ENCODE measurements around the gene CCSER2. TPM values are rescaled to one million over a fixed set of nuclear protein-coding genes. Genes with fewer than 3 reads are reported as not detected.
"Not testable (repeated sequence)": the region's sequence is repeated elsewhere in the genome, so short reads cannot be mapped to it uniquely, and the experiment has no call there.

Gene CCSER2
- polyA plus RNA-seq, 4 donors, result 23.6 to 28.5 (median 26.6) TPM

DNA sequence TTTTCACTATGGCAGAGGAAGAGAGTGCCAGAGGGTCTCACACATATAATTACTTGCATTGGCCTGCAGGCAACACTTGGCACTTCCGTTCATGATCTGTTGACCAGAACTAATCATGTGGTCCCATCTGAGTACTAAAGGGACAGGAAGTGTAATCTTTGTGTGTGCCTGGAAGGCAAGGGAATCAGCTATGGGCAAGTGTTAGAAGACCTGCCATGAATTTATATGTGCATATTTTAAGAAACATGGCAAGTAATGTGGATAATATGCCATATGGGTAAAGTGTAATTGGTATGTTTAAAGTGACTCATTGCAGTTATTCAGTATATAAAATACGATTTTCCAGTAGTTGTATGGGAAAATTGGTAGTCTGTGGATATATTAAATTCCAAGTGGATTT is 46.1 kb downstream of the CCSER2 start:
- DNase-seq (ENCODE audit: low read depth in 4 of 4, low spot score in 2 of 4), result no peak

DNA sequence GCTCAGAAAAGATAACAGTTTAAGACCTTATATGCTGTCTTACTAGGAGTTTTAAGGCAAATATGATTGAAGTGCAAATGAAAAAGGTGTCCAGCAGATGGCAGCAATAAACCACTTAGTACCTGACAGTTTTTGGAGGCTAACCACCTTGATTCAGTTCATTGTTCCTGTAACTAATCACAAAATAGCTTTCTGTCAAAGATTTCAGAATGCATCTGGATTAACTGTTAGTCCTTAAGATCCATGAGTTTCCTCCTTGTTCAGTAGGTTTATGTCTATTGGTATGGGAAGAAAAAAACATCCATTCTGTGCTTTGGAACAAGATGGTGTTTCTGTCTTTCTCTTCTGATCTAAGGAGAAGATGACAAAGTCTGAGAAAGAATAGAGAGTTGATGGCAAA is 46.6 kb downstream of the CCSER2 start:
- peak; percentile 28 to 56 (median 37) for DNase-seq (ENCODE audit: low read depth in 4 of 4, low spot score in 2 of 4)

DNA sequence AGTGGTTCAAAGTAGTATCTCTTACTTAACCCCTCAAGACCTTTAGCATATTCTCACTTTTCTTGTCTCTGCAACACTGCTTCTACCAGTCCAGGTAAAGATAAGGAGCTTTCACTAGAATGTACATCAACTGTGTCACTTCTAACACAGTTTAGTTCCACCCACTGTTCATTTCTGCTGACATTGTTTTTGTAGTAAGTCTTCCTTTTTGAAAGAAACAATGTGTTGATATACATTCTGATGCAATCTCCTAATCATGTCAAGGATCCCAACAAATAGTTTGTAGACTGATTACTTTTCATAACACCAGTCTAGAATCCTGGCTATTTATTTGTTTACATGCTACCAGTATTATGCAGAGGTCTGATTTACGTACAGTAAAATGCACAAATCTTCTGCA is 47.5 kb downstream of the CCSER2 start:
- DNase-seq (ENCODE audit: low read depth in 4 of 4, low spot score in 2 of 4), result no peak

DNA sequence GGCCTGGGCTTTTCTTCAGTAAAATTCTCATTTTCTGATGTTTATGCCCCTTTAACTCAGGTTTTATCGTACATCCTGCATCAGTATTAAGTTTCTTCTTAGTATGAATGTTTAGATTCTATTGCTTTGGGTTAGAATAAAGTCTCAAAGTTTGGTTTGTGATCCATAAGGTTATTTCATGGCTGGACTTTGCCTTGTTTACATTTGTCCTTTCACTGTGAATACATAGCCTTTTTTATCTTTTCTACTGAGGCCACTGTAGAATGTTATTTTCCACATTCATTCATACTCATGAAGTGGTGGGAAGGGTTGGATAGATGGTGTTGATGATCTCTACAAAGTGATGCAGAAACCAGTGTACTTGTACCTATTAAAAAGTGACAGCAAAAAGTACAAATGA is 59.8 kb downstream of the CCSER2 start:
- no peak for DNase-seq (ENCODE audit: low read depth in 4 of 4, low spot score in 2 of 4)

DNA sequence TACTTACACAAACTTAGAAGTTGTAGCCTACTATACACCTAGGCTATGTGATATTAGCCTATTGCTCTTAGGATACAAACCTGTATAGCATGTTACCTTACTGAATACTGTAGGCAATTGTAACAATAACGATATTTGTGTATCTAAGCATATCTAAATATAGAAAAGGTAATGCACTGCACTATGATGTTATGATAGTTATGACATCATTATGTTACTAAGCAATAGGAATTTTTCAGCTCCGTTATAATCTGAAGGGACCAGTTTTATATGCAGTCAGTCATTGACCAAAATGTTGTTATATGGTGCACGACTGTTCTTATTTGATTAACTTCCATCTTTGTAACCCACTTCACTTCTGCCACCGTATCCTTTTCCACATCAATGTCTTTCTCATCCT is 62.0 kb downstream of the CCSER2 start:
- DNase-seq (ENCODE audit: low read depth in 4 of 4, low spot score in 2 of 4), result no peak

DNA sequence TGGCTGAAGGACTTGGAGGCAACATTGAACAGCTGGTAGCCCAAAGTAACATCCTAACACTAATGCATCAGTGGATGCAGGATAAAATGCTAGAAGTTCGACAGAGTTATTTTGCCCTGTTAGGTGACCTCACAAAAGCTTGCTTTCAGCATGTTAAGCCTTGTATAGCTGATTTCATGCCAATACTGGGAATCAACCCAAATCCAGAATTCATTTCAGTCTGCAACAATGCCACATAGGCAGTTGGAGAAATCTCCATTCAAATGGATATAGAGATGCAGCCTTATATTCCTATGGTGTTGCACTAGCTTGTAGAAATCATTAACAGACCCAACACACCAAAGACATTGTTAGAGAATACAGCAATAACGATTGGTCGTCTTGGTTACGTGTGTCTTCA is 62.9 kb downstream of the CCSER2 start:
- DNase-seq (ENCODE audit: low read depth in 4 of 4, low spot score in 2 of 4), result no peak

DNA sequence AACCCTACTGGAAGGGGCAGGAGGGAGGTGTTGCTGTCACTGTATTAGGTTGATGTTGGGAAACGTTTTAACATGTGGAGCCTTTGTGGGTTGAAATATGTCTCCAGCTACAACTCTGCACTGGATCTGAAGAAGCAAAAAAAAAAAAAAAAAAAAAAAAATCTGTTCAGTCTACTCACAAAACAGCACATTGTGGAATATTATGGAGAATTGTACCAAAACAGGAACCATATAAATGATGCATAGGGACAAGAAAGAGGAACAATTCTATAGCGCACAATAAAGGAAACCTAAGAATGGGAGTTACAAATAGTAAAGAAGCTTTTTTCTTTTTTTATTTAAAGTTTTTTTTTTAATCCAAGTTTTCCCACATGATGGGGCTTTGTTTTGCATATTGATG is 63.8 kb downstream of the CCSER2 start:
- DNase-seq (ENCODE audit: low read depth in 4 of 4, low spot score in 2 of 4), result no peak

DNA sequence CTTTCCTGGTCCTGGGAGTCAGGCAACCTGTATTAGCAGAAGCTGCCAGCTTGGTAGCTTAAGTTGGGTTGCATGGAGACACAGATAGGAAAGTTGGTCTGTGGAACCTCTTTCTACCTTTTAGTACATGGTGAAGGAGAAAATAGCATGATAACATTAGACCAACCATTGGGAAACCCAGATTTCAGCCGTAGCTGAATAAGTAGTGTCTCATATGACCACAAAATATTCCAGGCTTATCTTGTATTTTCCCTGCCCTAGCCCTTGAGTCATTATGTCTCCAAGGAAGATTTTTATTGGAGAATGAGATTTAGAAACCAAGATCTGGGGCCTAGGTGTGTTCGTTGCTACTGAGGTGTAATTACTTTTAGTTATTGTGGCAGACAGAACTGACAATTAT is 67.2 kb downstream of the CCSER2 start:
- no peak for DNase-seq (ENCODE audit: low read depth in 4 of 4, low spot score in 2 of 4)

DNA sequence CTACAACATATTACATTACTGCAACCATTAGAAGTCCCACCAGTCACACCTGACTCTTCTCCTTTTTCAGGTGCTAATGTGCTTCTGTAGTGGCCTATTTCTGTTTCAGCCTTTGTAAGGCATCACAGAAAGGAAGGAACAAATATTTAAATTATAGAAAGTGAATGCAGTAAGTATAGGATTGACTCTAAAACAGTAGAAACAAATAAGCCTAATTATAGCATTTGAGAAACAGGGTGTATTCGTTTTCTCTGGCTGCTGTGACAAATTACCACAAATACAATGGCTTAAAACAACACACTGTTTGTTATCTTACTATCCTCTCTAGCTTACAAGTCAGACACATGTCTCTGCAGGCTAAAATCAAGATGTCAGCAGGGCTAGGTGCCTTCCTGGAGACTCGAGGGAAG is 69.4 kb downstream of the CCSER2 start:
- no peak for DNase-seq (ENCODE audit: low read depth in 4 of 4, low spot score in 2 of 4)

DNA sequence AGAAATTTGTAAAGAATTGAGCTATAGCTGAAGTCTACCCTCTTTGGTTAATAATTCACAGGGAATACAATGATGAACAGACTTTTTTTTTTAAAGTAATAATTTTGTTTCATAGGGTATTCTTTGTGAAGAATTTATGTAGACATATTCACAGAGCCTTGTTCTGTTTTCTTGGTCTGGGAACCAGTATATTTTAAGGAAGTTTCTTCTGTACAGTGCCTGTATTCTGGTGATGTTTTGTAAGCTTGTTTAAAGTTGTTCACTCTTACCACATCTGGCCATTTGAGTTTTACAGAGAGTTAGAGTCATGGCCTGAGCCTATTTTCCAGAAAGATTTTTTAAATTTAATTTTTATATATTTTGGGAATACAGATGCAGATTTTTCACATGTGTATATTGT is 70.3 kb downstream of the CCSER2 start:
- DNase-seq (ENCODE audit: low read depth in 4 of 4, low spot score in 2 of 4), result no peak

DNA sequence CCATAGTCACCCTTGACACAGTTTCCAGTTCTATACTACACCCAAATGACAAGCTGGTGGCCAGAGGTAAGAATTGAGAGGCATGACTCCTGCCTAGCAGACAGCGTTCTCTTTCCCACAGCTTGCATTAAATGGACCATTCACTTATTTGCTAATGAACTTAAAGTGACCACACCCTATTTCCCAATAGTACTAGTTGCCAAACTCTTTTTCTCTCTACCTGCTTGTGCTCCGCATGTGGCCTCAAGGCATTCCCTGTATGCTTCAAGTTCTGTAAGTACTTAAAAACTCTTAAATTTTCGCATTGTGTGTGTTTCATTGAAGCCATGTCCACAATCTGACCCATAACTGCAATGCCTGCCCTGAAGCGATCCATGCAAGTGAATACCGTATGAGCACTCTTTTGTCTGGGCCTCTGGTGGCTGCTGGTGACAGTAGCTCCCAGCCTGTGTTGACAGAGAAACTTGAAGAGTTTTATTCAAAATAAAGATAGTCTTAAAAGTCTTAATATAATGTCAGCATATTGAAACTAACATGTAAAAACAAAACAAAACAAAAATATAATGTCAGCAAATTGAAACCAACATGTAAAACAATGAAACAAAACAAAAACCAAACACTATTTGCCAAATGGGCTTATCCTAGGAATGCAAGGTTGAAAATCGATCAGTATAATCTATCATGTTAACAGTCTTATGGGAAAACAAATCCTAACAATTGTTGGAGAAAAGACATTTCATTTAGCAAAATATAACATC is 73.6 kb downstream of the CCSER2 start:
- DNase-seq (ENCODE audit: low read depth in 4 of 4, low spot score in 2 of 4), result no peak

DNA sequence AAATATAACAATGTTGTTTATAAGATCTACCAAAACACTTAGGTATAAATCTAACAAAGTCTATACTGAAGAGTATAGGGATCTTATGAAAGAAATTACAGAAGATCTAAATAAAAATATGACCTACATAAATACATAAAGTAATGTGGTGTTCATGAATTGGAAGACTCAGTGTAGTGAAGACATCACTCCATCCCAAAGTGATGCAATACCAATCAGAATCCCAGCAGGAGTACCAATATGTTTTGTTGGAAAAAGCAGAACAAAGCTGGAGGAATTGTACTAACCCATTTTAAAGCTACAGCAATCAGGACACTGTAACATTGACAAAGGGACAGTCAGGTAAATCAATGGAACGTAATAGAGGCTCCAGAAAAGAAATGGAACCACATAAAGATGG is 76.4 kb downstream of the CCSER2 start:
- DNase-seq (ENCODE audit: low read depth in 4 of 4, low spot score in 2 of 4), result no peak

DNA sequence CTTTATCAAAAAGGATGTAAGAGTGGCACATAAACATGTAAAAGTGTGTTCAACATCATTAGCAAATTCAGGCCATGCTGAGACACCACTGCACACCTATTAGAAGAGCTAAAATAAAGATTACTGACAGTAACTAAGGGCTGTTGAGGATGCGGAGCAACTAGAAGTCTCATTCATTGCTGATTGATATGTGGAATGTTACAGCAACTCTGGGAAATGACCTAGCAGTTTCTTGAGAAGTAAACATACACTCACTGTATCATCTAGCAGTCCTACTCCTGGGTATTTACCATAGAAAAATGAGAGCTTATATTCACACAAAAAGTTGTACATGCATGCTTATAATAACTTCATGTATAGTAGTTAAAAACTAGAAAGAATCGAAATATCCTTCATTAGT is 77.3 kb downstream of the CCSER2 start:
- DNase-seq (ENCODE audit: low read depth in 4 of 4, low spot score in 2 of 4), result no peak

DNA sequence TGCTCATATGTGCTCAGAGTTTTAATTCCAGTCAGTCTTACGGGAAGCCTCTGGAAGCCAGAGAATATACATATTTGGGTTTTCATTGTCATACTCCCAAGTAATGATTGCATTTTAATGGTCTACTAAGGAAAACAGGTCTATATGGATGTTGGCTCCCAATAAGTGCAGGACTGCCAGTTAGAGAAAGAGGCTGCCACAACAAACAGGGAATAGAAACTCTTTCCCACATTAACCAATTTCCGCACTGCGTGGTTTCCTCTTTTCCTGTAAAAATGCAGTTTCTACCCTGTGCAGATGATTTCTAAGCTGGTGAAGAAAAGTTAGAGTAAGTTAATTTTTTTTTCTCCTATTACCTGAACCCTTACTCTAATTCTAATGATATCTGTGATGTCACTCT is 78.2 kb downstream of the CCSER2 start:
- no peak for DNase-seq (ENCODE audit: low read depth in 4 of 4, low spot score in 2 of 4)

DNA sequence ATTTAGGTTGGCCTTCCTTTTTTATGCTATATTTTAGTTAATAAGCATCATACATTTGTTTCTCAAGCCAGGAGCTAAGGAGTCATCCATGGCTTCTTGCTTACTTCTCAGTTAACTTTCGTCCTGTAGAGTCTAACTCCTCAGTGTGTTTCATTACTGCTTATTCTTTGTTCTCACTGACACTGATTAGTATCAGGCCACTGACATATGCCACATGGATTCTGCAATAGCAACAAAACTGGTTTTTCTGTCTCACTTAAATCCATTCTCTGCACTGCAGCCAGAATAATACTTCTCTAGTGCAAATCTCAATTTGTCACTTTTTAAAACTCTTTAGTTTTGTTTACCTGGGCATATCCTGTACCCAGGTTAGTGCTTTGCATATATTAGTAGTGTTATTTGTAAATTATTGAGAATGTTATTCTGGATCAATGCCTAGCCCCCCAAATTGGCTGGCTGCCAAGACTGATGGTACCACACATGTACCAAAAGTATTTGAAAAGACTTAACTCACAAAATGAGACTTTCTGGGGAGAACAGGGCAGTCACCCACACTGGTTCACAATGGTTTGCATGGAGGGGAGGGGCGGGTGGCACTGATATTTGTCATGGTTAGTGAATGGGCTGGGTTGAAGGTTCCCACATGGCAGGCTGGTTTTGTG is 79.1 kb downstream of the CCSER2 start:
- no peak for DNase-seq (ENCODE audit: low read depth in 4 of 4, low spot score in 2 of 4)

DNA sequence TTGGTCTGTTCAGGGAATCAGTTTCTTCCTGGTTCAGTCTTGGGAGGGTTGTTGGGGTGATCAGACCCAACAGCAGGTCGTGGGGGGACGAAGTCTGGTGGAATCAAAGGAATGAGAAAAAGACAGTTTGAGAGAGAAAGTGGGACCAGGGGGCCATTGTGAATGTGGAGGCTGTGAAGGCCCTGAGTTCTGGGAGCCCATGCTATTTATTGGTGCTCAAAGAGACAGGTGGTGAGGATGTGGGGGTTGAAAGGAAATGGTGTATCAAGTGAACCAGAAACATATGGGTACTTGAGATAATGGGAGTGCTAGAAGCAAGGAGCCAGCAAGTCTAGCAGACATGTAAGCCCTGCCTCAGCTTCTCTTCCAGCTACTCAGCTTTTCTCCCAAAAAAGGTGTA is 84.1 kb downstream of the CCSER2 start:
- no peak for DNase-seq (ENCODE audit: low read depth in 4 of 4, low spot score in 2 of 4)

DNA sequence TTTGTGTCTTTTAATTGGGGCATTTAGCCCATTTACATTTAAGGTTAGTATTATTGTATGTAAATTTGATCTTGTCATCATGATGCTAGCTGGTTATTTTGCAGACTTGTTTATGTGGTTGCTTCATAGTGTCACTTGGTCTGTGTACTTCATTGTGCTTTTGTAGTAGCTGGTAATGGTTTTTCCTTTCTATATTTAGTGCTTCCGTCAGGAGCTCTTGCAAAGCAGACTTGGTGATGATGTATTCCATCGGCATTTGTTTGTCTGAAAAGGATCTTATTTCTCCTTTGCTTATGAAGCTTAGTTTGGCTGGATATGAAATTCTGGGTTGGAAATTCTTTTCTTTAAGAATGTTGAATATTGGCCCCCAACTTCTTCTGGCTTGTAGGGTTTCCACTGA is 85.7 kb downstream of the CCSER2 start:
- not testable (repeated sequence) for DNase-seq (ENCODE audit: low read depth in 4 of 4, low spot score in 2 of 4)

DNA sequence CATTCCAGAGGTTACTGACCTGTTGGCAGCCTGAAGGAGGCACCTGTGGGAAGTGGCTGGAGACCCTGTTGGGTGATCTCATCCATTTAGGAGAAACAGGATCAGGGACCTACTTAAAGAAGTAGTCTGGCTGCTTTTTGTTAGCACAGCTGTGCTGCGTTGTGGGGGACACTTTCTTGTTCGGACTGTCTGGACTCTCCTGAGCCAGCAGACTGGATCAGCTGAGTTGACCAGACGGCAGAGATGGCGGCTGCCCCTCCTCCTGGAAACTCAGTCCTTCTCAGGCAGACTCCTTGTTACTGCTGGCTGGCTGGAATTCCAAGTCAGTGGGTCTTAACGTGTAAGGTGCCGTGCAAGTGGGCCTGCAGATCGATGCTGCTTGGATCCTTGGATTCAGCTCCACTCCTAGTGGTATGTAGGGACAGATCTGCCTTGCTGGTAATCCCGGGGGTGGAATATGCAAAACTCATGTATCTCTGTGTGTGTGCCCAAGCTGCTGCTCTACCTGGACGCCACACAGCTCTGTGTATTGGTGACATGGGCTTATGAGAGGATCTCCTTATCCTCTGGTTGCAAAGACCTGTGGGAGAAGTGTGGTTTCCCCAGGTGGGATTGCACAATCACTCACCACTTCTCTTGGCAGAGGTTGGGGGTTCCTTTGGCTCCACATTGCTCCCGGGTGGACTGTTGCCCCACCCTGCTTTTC is 87.3 kb downstream of the CCSER2 start:
- no peak for DNase-seq (ENCODE audit: low read depth in 4 of 4, low spot score in 2 of 4)

DNA sequence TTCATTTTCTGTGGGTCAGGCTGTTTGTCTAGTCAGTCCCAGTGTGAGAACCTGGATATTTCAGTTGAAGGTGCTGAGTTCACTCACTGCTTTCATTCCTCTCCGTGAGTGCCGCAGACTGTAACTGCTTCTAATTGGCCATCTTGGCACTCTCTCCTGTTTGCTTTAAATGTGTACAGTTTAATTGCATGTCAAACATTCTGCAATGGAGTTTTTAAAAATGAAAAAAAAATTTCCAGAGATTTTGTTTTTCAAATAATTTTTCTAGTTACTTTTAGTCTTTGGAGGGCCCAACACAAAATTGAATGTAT is 87.8 kb downstream of the CCSER2 start:
- no peak for DNase-seq (ENCODE audit: low read depth in 4 of 4, low spot score in 2 of 4)

DNA sequence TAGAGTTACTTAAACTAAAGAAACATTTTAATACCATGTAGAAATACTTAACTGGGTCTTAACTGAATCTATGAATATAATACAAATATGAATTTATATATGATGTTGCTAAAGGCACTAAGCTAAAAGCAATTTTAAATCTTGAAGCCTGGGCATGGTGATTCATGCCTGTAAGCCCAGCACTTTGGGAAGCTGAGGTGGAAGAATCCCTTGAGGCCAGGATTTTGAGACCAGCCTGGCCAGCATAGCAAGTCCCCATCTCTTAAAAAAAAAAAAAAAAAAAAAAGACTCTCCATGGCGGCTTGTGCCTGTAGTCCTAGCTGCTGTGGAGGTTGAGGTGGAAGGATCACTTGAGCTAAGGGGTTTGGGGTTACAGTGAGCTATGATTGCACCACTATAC is 95.3 kb downstream of the CCSER2 start:
- no peak for DNase-seq (ENCODE audit: low read depth in 4 of 4, low spot score in 2 of 4)

DNA sequence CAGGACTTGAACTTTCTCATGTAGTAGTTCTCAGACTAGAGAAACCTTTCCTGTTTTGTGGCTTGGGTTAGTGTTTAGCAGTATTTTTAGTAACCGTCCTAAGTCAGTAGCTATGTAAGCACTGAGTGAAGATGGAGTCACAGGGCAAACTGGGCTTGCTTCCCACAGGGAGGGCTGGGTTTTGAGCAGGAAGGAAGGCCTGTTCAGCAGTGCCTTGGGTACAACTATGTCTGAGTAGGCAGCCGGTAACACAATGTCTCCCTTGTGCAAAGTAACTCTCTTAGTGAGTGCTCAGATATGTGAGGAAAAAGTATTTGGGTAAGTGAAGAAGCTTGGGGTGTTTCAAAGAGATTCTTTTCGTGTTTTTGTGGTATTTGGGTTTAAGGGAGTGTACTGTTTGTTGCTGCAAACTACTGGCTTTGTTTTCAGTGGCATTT is 96.4 kb downstream of the CCSER2 start:
- peak; percentile 15 to 47 (median 32) for DNase-seq (ENCODE audit: low read depth in 4 of 4, low spot score in 2 of 4)

Data from left renal cortex interstitium (tissue), 4 donors.